Mesendoderm (in vitro differentiated cells): Measurements from ENCODE around the gene SLC39A9.
"Not testable (repeated sequence)": the region's sequence is repeated elsewhere in the genome, so short reads cannot be mapped to it uniquely, and the experiment has no call there.

Source experiments
- DNase-seq: peaks from one replicate; pipeline ENCODE4 v3.0.0; 2013
- H2AK5ac ChIP-seq: 2 replicates; pipeline ENCODE4 v1.6.1; 2013; ENCODE audit warnings: low read length, inconsistent platforms
- H2BK120ac ChIP-seq: 2 replicates; pipeline ENCODE4 v1.6.1; 2013; ENCODE audit warnings: low read depth, mild to moderate bottlenecking, low read length, moderate library complexity, mixed read lengths
- H2BK15ac ChIP-seq: replicated peaks from 2 replicates; pipeline ENCODE4 v1.6.1; 2013; ENCODE audit warnings: low read depth, mild to moderate bottlenecking, moderate library complexity
- H2BK5ac ChIP-seq: 2 replicates; pipeline ENCODE4 v1.6.1; 2013; ENCODE audit warnings: low read length, inconsistent platforms
- H3K18ac ChIP-seq: 2 replicates; pipeline ENCODE4 v1.6.1; 2013; ENCODE audit warnings: mild to moderate bottlenecking, low read length, mixed read lengths
- H3K23ac ChIP-seq: one replicate; pipeline ENCODE4 v1.6.1; 2013; ENCODE audit warnings: low read length
- H3K27ac ChIP-seq: 2 replicates; pipeline ENCODE4 v1.5.1; 2013; ENCODE audit warnings: low read depth, mild to moderate bottlenecking, inconsistent platforms, low read length, moderate library complexity
- H3K27me3 ChIP-seq: 2 replicates; pipeline ENCODE4 v1.6.1; 2013; ENCODE audit warnings: low read length, control low read depth, mild to moderate bottlenecking, inconsistent platforms; ENCODE audit not compliant: insufficient read depth, poor library complexity
- H3K36me3 ChIP-seq: 2 replicates; pipeline ENCODE4 v1.6.1; 2013; ENCODE audit warnings: low read length, inconsistent platforms; ENCODE audit not compliant: control insufficient read depth, insufficient read depth
- H3K4ac ChIP-seq: one replicate; pipeline ENCODE4 v1.6.1; 2013; ENCODE audit warnings: low read depth, mild to moderate bottlenecking, low read length, moderate library complexity
- H3K4me1 ChIP-seq: 2 replicates; pipeline ENCODE4 v1.6.1; 2013; ENCODE audit warnings: low read depth, low read length, inconsistent platforms; ENCODE audit not compliant: control insufficient read depth
- H3K4me2 ChIP-seq: 2 replicates; pipeline ENCODE4 v1.6.1; 2013; ENCODE audit warnings: low read length
- H3K4me3 ChIP-seq: 2 replicates; pipeline ENCODE4 v1.5.1; 2013; ENCODE audit warnings: mild to moderate bottlenecking, low read length
- H3K56ac ChIP-seq: one replicate; pipeline ENCODE4 v1.6.1; 2013; ENCODE audit warnings: low read length
- H3K79me1 ChIP-seq: 2 replicates; pipeline ENCODE4 v1.6.1; 2013; ENCODE audit warnings: low read length, inconsistent platforms
- H3K79me2 ChIP-seq: 2 replicates; pipeline ENCODE4 v1.6.1; 2013; ENCODE audit warnings: mild to moderate bottlenecking, low read length; ENCODE audit not compliant: control insufficient read depth, insufficient read depth
- H3K9ac ChIP-seq: 2 replicates; pipeline ENCODE4 v1.6.1; 2013; ENCODE audit warnings: low read length, inconsistent platforms
- H4K5ac ChIP-seq: one replicate; pipeline ENCODE4 v1.6.1; 2013; ENCODE audit warnings: low read length
- H4K8ac ChIP-seq: one replicate; pipeline ENCODE4 v1.6.1; 2013; ENCODE audit warnings: low read depth, mild to moderate bottlenecking, control low read depth, low read length, moderate library complexity
- WGBS: extraction: QIAGEN DNeasy Blood & Tissue Kit; methylation state at CpG from one replicate; pipeline ENCODE4 v1.1.7; 2013; ENCODE audit warnings: low lambda C conversion rate, missing lambda C conversion rate; ENCODE audit not compliant: insufficient coverage; ENCODE audit errors: extremely low coverage; 5-methylcytosine and 5-hydroxymethylcytosine counted together

SLC39A9 gene

DNA sequence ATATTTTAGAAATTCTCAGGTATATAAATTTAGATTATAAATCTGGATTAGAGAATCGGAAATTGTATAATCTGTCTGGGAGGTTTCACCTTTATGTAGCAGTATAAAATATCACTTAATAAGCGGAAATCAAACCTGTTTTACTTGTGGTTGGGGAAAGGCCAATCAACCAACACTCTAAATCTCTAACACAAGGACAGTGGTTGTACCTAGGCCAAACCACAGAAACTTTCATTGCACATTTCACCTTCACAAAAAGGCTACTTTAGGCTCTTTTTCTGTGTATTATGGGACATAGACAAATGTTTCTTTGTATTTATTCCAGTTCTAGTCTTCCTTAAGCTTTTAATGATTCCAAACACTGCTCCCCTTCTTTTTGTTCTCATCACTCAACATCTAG lies 20.2 kb upstream of the SLC39A9 start:
- H3K4me1 ChIP-seq: no peaks in the 10 kb centered on the region
- no peak overlapping the region for H3K4ac ChIP-seq
- no peak overlapping the region for H4K5ac ChIP-seq
- peaks cover 1% of the 10 kb centered on the region for H3K79me2 ChIP-seq
- H2AK5ac ChIP-seq: no peak overlapping the region
- DNase-seq: no peak
- no peaks in the 10 kb centered on the region for H3K27me3 ChIP-seq
- H3K27ac ChIP-seq: no peak overlapping the region
- no peak overlapping the region for H3K23ac ChIP-seq
- no peak overlapping the region for H3K4me2 ChIP-seq
- peaks cover 4% of the 10 kb centered on the region for H3K79me1 ChIP-seq
- H2BK15ac ChIP-seq: no peak overlapping the region
- H3K36me3 ChIP-seq: peaks cover 1% of the 10 kb centered on the region
- no CpG with 5 or more reads among the region's 2 CpGs for WGBS
- H4K8ac ChIP-seq: no peak overlapping the region
- no peak overlapping the region for H2BK5ac ChIP-seq
- no peak overlapping the region for H3K18ac ChIP-seq
- H3K56ac ChIP-seq: no peak overlapping the region
- no peak overlapping the region for H3K9ac ChIP-seq
- no peak overlapping the region for H3K4me3 ChIP-seq
- H2BK120ac ChIP-seq: no peak overlapping the region

- H3K56ac ChIP-seq: no peak overlapping the region
- no peak overlapping the region for H2BK120ac ChIP-seq
- H3K4me3 ChIP-seq: no peak overlapping the region
- H3K9ac ChIP-seq: no peak overlapping the region
- no peaks in the 10 kb centered on the region for H3K27me3 ChIP-seq
- H2BK5ac ChIP-seq: no peak overlapping the region
- H3K79me2 ChIP-seq: peaks cover 42% of the 10 kb centered on the region
- no peak overlapping the region for H4K8ac ChIP-seq
- H3K27ac ChIP-seq: no peak overlapping the region
- no peak overlapping the region for H4K5ac ChIP-seq
- no peak overlapping the region for H2BK15ac ChIP-seq
- H3K36me3 ChIP-seq: peaks cover 3% of the 10 kb centered on the region
- no peak overlapping the region for H3K4me2 ChIP-seq
- WGBS: no CpG with 5 or more reads among the region's 3 CpGs
- H3K18ac ChIP-seq: no peak overlapping the region
- DNase-seq: no peak
- peaks cover 10% of the 10 kb centered on the region for H3K79me1 ChIP-seq
- no peak overlapping the region for H3K23ac ChIP-seq
- H3K4ac ChIP-seq: no peak overlapping the region
- no peaks in the 10 kb centered on the region for H3K4me1 ChIP-seq
- no peak overlapping the region for H2AK5ac ChIP-seq
Observed at GRCh38 chr14:69387311-69387710, 11.2 kb upstream of the SLC39A9 start.

DNA sequence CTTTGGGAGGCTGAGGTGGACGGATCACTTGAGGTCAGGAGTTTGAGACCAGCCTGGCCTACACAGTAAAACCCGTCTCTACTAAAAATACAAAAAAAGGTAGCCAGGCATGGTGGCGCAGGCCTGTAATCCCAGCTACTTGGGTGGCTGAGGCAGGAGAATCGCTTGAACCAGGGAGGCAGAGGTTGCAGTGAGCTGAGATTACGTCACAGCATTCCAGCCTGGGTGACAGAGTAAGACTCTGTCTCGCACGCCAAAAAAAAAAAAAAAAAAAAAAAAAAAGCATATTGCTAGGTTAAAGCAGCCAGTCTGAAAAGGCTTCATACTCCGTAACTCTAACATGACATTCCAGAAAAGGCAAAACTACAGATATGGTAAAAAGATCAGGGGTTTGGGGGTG lies 7.1 kb upstream of the SLC39A9 start:
- H4K8ac ChIP-seq, H3K4me3 ChIP-seq, H2BK120ac ChIP-seq, H3K23ac ChIP-seq, H2AK5ac ChIP-seq, DNase-seq, H3K4ac ChIP-seq, H3K27me3 ChIP-seq, H3K9ac ChIP-seq, H3K56ac ChIP-seq, H3K36me3 ChIP-seq, H3K27ac ChIP-seq, H3K4me1 ChIP-seq, H3K4me2 ChIP-seq, H2BK5ac ChIP-seq, H2BK15ac ChIP-seq, H4K5ac ChIP-seq, H3K18ac ChIP-seq: not testable (repeated sequence)
- peaks cover 62% of the 10 kb centered on the region for H3K79me2 ChIP-seq
- H3K79me1 ChIP-seq: peaks cover 11% of the 10 kb centered on the region
- WGBS: no CpG with 5 or more reads among the region's 8 CpGs

- H2BK15ac ChIP-seq: no peak overlapping the region
- no peak overlapping the region for H3K56ac ChIP-seq
- H4K8ac ChIP-seq: no peak overlapping the region
- H2BK120ac ChIP-seq: no peak overlapping the region
- no peak overlapping the region for H3K4me2 ChIP-seq
- H3K4me3 ChIP-seq: no peak overlapping the region
- no peak overlapping the region for H3K27ac ChIP-seq
- H3K36me3 ChIP-seq: peaks cover 3% of the 10 kb centered on the region
- no peaks in the 10 kb centered on the region for H3K27me3 ChIP-seq
- no CpG with 5 or more reads among the region's 3 CpGs for WGBS
- no peak overlapping the region for H3K18ac ChIP-seq
- H3K4ac ChIP-seq: no peak overlapping the region
- no peak overlapping the region for H4K5ac ChIP-seq
- DNase-seq: no peak
- H3K79me1 ChIP-seq: peaks cover 11% of the 10 kb centered on the region
- no peak overlapping the region for H3K9ac ChIP-seq
- peaks cover 67% of the 10 kb centered on the region for H3K79me2 ChIP-seq
- no peak overlapping the region for H2BK5ac ChIP-seq
- no peak overlapping the region for H2AK5ac ChIP-seq
- H3K23ac ChIP-seq: no peak overlapping the region
- no peaks in the 10 kb centered on the region for H3K4me1 ChIP-seq
Observed at GRCh38 chr14:69392481-69392880, 6.0 kb upstream of the SLC39A9 start.

DNA sequence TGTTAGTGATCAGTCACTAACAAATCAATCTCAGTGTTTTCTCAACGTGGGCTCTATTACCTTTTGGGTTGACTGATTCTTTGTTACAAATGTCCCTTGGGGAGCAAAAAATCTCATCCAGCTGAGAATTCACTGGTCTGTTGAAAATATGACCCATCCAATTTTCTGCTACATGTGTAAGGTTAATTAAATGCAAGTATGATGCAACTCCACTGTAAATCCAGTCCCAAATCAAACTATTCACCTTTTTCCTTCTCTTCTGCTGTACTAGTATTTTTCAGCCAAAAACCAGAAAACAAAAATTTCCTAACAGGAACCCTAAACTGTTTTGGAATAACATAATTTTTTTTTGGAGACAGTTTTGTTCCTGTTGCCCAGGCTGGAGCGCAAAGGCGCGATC lies 2.6 kb upstream of the SLC39A9 start:
- no peak overlapping the region for H3K4me2 ChIP-seq
- H3K4me3 ChIP-seq: no peak overlapping the region
- no peak overlapping the region for H3K23ac ChIP-seq
- no peak overlapping the region for H3K4ac ChIP-seq
- no peak overlapping the region for H2AK5ac ChIP-seq
- H4K8ac ChIP-seq: no peak overlapping the region
- no peaks in the 10 kb centered on the region for H3K27me3 ChIP-seq
- H2BK5ac ChIP-seq: no peak overlapping the region
- DNase-seq: no peak
- peaks cover 71% of the 10 kb centered on the region for H3K79me2 ChIP-seq
- no peak overlapping the region for H2BK15ac ChIP-seq
- H3K4me1 ChIP-seq: peaks cover 3% of the 10 kb centered on the region
- peaks cover 3% of the 10 kb centered on the region for H3K36me3 ChIP-seq
- WGBS: no CpG with 5 or more reads among the region's 4 CpGs
- no peak overlapping the region for H3K18ac ChIP-seq
- H4K5ac ChIP-seq: no peak overlapping the region
- no peak overlapping the region for H3K27ac ChIP-seq
- no peak overlapping the region for H3K56ac ChIP-seq
- H2BK120ac ChIP-seq: no peak overlapping the region
- H3K9ac ChIP-seq: no peak overlapping the region
- peaks cover 20% of the 10 kb centered on the region for H3K79me1 ChIP-seq

DNA sequence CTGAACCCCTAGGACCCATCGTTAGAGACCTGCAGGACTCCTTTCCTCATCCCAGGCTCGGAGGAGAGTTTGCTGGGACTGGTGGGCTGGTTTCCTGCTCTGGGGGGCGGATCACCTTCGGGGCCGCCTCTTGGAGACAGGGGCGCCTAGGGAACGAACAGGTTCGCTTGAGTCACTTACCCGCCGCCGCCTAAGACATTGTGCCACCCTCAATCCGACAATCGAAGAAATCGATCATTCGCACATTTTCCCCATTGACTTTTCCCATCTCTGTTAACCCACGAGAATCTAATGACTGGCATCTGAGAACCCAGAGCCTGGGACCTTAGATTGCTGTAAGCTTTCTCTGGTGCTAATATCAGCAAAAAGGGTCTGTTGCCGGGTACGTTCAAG lies 322 bp downstream of the SLC39A9 start:
- H2BK120ac ChIP-seq: no peak overlapping the region
- no peak overlapping the region for H2BK15ac ChIP-seq
- H2BK5ac ChIP-seq: peak overlapping the region; percentile 5
- WGBS: no CpG with 5 or more reads among the region's 18 CpGs
- peak overlapping the region; percentile 55 for H3K27ac ChIP-seq
- H2AK5ac ChIP-seq: no peak overlapping the region
- H3K4me2 ChIP-seq: peak overlapping the region; percentile 85
- peak overlapping the region; percentile 92 for H3K4ac ChIP-seq
- no peaks in the 10 kb centered on the region for H3K27me3 ChIP-seq
- H4K8ac ChIP-seq: peak overlapping the region; percentile 81
- H3K36me3 ChIP-seq: no peaks in the 10 kb centered on the region
- H3K79me2 ChIP-seq: peaks cover 53% of the 10 kb centered on the region
- no peak overlapping the region for H4K5ac ChIP-seq
- no peak for DNase-seq
- H3K4me1 ChIP-seq: peaks cover 5% of the 10 kb centered on the region
- H3K79me1 ChIP-seq: peaks cover 14% of the 10 kb centered on the region
- no peak overlapping the region for H3K23ac ChIP-seq
- peak overlapping the region; percentile 91 for H3K56ac ChIP-seq
- peak overlapping the region; percentile 75 for H3K4me3 ChIP-seq
- no peak overlapping the region for H3K18ac ChIP-seq
- peak overlapping the region; percentile 78 for H3K9ac ChIP-seq
